Measurements from ENCODE around the gene C14orf93.

Gene C14orf93

DNA sequence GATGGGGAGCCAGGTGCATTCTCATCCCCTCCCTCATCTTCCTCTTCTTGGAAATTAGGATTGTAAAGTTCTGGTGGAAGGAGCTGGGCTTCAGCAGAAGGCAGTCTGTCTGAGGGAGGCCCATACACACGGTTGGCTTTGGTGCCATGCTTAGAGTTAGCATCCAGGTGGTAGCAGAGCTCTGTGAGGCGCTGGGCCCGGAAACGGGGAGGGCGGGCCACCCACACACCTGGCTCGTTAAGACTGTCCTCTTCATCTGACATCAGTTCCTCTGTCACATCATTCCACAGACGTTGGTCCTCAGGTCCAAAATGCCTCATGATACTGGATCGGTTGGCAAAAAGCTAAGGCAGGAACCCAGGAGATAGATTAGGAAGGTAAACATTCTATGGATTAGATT is 22.7 kb downstream of the C14orf93 start:
- no peak for DNase-seq

DNA sequence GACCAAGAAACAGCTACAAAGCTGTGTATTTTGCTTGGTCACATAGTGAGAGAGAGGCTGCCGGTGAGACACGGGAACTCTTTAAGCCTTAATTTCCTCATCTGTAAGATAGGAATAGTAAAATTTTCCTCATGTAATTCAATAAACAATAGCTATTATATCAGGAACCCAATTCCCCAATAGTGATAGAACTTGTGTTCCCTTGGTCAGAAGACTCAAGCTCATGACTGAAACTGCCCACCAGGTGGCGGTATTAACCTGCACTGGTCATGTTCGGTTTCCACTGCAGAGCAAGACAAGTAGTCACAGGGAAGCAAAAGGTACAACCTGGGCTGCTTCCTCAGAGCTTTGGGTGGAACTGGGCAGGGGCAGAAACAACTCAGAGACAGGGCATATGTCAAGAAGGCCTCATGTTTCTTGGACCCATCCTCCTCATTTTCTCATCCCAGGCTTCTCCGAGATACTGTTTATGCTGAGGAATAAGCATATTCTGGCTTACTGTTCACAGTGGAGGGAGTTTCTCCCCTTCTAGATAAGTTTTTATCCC is 23.4 kb downstream of the C14orf93 start:
- peak; percentile 73 to 83 (median 82) for DNase-seq

DNA sequence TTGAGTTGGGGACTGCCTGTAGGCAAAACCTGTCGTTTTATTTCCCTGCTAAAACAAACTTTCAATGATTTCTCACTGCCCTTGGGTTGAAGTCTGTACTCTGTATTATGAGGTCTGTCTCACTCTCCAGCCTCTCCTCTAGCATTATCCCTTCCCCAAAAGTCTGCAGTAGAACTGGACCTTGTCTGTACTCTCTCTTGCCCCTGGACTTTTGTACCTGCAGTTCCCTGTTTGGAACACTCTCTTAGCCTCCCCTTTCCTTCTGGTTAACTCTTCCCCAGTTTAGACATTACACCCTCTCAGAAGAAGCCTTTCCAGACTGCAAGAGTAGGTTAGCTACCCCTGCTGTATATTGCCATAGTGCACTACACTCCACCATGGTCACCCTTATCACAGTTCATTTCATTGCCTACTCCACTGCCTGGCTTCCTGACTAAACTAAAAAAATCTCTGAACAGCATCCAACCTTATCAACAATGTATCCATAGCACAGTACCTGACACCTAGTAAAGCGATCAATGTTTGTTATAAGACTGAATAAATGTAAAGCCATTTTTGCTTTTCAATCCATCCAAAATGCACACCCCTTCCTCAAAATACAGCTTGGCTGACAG is 23.9 kb downstream of the C14orf93 start:
- DNase-seq: no peak

DNA sequence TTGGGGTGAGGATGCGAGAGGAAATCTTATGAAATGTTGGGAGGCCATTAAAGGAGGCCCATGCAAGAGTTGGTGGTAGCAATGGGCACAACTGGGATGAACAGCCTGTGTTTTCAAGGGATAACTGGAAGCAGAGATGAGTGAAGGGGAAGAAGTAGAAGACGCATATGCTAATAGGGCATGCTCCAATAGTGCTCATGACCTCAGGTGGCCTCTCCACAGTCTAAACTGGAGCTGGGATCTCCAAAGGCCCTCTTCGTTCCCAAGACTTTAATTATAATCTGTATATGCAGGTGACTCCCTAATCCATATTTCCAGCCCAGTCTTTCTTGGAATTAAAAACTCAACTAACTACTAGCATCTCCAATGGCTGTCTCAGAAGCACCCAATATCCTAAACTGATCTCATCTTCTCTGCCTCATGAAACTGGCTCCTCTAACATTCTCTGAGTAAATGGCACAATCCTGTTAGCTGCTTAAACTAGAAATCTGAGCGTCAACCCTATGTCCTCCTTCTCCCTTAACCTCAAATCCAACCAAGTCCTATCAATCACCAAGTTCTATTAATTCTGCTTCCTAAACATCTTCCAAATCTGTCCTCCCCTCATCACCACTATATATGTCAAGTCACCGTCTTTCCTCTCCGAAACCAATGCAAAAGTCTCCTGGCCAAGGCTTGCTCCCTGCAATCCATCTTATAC is 24.8 kb downstream of the C14orf93 start:
- no peak for DNase-seq

DNA sequence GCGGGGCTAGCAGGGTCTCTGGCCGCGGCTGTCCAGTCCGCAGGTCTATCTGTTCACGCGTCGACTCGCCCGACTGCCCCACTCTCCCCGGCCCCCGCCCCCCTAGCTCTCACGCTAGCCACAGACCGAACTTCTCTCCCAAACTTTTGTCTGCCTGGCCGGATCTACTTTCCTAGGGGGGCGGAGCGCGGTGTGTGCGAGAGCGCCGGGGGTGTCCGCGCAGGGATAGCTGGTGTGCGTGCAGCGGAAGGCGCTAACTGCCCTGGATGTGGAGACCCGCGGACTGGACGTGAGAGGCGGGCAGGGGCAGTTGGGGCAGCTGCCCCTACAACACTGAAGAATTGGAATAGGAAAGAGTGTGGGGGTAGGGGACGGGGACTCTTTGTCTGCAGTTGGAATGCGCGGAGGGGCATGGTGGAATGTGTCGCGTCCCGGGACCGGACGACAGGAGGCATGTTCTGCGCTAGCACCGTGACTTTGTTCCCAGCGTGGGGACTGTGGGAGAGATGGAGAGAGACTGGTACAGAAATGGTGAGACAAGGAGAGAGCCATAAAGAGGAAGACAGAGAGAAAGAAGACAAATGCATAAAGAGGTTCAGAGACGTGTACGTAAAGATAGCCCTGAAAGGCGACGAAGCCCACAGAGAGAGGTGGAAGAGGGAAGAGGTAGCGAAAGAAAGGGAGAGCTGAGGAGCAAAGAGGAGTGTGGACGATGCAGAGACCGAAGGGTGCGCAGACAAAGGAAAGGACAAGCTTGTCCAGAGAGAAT is 27.3 kb downstream of the C14orf93 start, which contains the start of gene AJUBA:
AJUBA (minus strand) TSS at position 75 of the 769 bp plus-strand sequence. CDS start 285 bp downstream, outside the sequence.
- DNase-seq: peak in 3 of 4 experiments; percentile 28 to 62 (median 43)

DNA sequence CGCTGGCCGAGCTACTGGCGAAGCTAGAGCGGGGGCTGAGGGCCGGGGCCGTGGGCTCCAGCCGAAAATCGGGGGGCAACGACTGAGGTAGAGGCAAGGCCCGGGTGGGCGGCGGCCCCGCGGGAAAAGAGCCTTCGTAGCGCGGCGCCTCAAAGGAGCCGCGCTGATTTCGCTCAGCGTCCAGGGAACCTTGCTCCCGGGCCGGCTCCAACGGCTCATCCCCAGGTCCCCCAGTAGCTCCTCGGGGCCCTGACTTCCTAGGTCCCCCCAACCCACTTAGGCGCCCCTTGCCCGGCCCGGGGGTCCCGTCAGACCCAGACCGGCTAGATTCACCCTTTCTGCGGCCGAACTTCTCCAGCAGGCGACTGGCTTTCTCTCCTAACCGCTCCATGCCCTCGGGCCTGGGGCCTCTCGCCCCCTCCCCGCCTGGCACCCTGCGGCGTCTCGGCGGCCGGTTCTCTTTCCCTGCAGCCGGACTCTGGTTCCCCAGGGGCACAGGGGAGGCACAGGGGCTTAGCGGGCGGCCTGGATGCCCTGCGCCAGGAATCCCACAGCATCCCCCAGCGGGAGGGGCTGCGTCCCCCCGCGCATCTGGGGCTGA is 28.0 kb downstream of the C14orf93 start:
- DNase-seq: no peak

DNA sequence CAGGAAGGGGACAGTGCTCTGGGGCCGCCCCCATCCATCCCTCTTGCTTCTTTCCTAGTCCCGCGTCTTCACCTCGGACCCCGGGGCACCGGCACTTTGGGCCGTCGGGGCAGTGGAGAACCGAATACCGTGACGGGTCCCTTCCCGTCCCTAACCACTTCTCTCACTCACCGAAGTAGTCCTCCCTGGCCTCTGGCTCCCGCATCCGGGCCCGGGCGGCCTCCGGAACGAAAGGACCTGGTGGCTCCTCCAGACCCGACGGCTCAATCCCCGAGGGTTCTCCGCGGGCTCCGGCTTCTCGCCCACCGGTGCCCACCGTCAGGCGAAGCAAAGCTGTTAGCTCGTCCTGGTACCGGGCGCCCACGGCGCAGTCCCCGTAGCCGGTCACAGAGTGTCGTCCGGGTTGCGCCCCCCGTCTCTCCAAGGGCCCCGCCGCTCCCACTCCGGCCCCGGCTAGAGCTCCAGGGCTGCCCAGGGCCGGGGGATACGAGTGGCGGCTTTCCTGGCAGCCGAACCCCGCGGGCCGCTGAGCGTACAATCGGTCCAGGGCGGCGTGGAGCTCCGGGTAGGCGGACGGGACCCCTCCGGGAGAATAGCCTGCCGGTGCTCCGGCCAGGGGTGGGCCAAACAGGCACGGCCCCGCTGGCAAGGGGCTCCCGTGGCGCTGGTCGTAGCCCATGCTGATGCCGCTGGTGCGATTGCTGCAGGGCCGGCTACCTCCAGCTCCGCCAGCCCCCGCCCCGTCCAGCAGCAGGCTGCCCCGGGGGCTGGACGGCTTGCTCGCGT is 28.7 kb downstream of the C14orf93 start:
- no peak for DNase-seq

DNA sequence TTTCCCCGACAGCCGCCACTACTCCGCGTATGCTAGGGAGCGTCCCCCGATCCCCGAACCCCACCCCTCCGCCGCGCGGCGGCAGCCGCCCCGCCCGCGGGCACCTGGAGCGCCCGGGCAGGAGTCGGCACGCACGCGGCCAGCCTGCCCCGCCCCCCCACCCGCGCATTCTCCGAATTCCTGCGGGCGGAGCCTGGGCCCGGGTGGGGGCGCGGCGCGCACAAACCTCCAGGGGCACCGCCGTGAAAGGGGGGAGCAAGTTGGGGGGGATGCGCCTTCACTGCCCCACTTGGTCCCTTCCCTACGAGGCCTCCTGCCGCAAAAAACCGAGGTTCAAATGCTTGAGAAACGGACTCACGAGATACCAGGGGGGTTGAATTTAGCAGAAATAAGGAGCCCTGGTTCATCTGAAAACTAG is 29.3 kb downstream of the C14orf93 start:
- DNase-seq: peak in 1 of 4 experiments; percentile 21

DNA sequence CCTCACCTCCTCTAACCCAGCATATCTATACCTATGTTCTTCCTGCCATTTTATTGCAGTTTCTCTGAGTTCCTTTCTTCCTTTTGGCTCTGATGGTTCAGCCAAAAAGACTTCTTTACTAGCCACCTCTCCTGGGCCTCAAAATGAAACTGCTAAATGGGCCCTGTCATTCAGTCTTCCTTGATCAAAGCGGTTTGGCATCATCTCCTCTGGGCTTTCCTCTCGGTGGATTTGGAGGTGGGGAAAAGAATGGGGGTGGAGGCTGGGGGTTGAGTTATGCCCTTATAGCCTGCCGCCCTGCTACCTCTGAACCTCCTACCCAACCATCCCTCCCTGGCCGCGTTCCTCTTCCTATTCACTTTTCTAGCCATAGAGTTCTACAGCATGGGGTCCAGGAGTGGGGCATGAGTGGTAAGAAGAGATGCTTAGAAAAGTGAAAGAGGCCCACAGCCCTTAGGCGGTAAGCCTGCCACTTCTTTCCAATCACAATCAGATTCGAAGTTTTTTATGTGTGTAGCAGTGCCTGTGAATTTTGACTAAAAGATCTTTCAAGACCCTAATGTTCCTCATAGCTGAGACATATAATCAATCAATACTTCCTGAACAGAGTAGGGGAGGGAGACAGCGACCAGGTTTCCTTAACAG is 30.1 kb downstream of the C14orf93 start:
- no peak for DNase-seq

DNA sequence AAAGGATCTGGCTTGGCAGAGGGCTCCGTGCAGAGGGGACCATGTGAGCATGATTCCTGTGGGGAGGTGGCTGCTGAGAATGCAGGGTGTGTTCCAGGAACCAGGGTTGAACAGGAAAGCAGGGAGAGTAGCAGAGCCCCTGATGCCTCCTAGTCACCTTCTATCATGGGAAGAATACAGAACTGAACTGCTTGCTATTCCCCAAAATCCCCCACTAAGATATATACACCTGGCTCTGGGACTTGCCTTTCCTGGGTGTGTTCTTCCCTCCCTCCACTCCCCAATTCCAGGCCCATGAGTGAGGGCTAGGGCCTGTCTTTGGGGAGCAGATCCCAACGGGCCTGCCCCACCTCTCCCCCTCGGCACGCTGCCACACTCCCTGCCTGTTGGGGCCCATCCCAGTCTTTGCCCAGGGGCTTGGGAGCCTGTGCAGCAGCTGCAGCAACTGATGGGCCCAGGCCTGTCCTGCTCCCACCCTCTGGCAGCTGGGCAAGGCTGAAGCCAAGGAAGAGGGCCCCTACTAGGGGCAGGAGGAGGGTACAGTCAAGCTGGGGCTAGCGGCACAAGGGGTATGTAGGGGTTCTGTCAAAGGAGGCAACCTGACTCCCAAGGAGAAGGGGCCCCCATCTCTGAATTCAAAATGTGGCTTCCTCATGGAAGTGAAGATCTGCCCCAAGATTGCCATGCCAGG is 30.8 kb downstream of the C14orf93 start:
- no peak for DNase-seq

DNA sequence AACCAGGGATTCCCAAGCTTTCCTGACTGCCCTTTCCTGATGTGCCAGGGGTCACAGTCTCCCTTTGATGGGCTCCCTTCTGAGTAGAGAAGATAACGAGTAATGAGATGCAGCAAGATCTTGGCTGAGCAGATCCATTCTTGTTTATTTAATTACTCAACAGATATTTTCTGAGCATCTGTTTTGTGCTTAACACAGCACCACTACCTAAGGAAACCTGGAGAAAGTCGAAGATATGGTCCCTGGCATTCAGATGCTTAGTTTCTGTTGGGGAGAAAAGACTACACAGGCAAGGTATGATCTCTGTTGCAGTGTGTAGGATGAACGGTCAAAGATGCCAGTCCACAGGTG is 31.5 kb downstream of the C14orf93 start:
- DNase-seq: no peak

DNA sequence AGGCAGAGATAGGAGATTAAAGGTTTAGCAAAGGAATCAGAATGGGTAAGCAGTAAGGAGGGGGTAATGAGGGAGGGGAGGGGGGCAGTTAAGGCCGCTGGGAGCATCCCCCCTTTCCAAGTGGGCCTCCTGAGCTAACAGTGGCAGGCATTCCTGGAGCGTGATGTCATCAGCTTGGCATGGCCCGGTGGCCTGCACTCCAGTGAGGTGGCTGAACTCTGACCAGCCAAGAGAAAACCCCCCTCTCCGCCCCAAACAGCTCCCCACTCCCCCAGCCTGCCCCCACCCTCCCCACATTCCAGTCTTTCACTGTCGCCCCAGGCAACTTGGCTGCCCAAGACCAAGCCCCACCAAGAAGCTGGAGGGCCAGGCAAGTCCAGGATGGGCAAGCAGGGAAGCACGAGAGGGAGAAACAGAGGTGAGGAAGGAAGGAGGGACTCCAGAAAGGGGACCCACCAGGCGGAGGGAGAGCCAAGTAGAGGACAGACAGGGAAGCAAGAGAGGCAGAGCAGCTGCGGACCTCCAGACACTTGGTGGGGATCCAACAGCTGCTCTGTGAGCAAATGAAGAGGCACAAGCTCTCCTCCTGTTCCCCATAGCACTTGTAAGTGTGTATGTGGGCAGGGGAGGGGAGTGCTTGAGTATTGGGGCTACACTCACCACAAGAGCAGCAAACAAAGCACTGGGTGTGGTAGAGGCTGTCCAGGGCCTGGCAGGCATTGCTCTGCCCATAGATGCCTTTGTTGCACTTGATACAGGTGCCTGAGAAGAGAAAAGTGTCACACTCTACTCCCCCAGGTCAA is 32.1 kb downstream of the C14orf93 start:
- DNase-seq: no peak

DNA sequence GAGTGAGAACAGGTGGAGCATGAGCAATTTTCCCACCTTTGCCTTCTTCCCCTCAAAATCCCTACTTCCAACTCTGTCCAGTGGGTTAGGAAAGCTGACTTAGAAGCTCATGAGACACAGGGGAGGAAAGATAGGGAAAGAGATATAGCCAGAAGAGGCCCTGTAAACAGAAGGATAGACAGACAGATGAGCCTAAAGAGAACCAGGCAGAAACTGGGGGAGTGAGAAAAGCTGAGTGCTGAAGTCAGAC is 32.6 kb downstream of the C14orf93 start:
- no peak for DNase-seq

DNA sequence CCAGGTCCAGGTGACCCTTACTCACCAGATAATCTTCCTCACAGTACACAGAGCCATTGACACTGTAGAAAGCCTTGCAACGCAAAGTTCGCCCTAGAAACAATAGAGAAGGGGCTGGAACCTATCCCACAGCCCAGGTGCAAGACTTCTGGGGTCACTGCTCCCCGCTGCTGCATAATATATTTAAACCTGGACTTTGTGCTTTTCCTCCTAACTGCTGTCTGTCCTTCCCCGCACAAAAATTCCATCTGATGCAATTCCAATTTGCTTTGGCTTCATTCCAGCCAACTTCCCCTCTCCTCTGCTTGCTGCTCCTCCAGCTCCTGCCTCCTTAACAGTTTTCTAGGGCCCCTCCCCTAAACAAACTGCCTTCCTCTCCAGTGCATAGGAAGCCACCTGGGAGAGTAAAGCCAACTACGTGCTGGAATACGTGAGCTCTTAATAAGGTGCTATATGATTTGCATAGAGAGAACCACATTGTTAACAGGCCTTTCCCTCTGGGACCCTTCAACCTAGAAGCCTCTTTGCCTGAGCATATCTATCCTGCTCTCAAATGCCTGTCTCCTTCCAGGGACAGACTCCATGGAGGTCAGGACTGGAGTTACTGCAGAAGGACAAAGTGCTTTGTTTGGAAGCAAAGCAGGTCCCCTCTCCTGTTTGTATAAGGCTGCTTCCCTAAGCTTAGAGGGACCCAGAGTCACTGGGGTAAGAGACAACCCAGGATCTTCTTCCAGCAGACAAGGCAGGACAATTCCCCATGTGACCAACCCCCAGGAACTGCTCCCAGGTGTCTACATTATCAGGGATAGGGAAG is 33.1 kb downstream of the C14orf93 start:
- no peak for DNase-seq

DNA sequence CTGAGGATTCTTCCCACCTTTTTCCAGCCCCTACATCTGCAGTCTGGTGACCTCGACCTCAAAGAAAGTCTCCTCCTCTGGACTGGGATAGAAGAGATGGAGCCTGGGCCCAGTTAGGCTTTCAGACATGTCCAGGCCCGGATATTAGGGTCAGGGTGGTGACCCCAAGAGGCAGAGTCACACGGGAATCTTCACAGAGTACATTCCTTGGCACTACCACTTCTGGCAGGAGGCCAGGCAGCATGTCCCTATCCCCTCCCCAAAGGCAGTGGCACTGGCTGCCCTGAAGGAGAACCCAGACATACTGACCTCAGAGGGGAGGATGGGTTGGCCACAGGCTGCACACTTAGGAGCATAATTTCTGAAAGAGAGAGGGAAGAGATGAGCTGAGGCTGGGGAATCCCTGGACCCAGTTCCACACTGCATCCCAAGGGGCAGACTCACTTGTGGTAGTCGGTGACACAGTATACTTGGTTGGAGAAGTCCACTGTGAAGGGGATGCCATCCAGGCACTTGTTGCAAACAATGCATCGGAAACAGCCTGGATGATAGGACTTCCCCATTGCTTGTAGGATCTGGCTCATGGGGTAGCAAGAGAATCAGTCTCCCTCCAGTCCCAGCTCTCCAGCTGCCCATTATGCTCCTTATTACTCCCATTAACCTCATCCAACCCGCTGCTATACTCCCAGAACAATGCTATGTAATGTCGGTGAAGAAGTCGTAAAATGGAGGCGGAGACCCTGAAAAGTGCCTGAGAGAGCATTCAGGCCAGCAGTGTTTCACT is 35.2 kb downstream of the C14orf93 start:
- no peak for DNase-seq

DNA sequence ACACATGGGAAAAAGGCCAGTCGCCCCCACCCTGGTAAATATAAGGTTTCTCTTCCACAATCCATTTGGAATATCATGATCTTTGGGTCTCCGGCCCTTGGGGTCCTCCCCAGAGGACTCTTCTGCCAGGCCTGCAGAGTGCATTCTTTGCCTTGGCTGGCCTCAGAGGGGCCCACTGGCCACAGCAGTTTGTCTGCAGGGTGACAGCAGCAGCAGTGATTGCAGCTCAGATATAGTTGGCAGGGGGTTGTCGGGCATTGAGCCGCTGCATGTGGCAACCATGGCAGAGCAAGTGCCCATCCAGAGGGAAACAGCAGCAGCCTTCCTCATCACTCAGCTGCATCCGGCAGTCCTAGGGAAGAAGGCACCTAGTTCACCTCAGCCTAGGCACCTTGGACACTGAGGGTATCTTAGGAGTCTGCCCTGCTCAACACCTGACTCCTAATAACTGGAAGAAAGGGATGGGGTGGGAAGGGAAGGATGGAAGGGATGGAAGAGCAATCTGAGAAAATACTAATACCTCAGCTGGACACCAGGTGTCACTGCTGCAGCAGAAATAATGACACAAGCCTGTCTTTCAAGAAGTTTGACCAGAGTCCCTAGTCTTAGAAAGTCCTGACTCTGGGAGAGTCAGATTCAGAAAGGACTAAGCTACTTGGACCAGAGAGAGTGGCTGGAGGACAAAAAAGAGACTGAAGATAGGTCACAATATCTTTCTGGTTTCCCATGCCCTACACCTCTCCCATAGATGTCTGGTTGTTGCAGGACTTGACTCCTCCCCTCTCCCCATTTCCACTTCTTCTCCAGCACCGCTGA is 36.5 kb downstream of the C14orf93 start:
- DNase-seq: peak in 1 of 4 experiments; percentile 18

DNA sequence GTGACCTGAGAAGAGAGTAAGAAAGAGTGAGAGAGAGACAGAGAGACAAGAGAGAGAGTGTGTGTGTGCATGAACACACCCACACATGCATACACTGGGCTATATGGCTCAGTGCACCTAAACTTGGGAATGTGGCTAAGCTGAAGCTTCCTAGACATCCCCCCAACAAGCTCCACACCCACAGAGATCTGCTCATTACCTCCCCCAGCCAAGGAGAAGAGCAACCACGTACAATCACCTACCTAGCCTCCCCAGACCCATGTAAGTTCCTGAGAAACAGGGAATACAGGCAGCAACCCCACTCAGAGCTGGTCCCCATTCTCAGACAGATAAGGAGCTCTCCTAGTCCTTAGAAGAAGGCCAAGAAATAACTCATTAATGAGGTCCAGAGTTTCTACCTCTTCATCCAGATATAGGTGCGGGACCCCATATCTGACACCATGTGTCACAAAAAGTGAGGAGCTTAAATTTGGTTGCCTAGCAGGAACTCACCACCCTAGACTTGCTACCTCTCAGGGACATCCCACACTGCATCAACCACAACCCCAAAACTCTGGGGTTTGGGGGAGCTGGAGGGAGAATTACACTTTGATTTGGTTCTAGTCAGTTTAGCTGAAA is 37.5 kb downstream of the C14orf93 start:
- DNase-seq: no peak

DNA sequence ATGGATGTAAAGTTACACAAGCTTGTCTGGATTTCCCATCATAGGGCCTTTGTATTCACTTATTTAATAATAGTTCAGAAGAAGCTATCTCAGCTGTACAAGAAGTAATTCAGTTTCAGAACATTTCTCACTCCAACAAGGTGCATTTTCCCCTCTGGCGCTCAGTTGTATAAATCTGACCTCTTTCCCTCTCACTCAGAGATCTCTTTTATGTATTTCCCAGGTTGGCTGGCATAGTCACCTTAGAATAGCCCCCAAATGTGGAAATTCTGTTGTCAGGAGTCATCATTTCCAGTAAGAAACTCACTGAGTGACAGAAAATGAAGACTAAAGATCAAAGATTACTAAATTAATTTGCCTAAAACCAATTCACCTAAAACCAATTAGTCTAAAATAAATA is 38.8 kb downstream of the C14orf93 start:
- no peak for DNase-seq
